Panc1 (cell line): ENCODE results near the gene CSE1L.

Experiments used
- CTCF ChIP-seq: fragments of 450-650 bp; IDR thresholded peaks from 2 replicates; pipeline ENCODE4 v1.5.1; 2017; ENCODE audit warnings: mild to moderate bottlenecking
- POLR2AphosphoS5 ChIP-seq: IDR thresholded peaks from 2 replicates; pipeline ENCODE4 v1.6.1; 2012; ENCODE audit warnings: mild to moderate bottlenecking, low read depth, low read length, moderate library complexity
- SIN3A ChIP-seq: IDR thresholded peaks from 2 replicates; pipeline ENCODE4 v1.6.1; 2012; ENCODE audit warnings: low read depth, mild to moderate bottlenecking, low read length, moderate library complexity, borderline replicate concordance; ENCODE audit not compliant: insufficient read depth
- TF ChIP-seq, protein P1 (sequence below), 2 experiments: IDR thresholded peaks; 2 replicates each; pipeline ENCODE4 v1.6.1; 2011 to 2012; ENCODE audit warnings: low read depth in 2 of 2, control low read depth in 1 of 2, low read length in 1 of 2, mild to moderate bottlenecking in 1 of 2, moderate library complexity in 1 of 2; ENCODE audit not compliant: insufficient read depth in 1 of 2

GRCh38 chr20:49118307-49118706, 72.2 kb downstream of the CSE1L start:
- TF ChIP-seq SIN3A (no peak), CTCF (no peak), POLR2AphosphoS5 (no peak)
- TF ChIP-seq, protein P1, sequence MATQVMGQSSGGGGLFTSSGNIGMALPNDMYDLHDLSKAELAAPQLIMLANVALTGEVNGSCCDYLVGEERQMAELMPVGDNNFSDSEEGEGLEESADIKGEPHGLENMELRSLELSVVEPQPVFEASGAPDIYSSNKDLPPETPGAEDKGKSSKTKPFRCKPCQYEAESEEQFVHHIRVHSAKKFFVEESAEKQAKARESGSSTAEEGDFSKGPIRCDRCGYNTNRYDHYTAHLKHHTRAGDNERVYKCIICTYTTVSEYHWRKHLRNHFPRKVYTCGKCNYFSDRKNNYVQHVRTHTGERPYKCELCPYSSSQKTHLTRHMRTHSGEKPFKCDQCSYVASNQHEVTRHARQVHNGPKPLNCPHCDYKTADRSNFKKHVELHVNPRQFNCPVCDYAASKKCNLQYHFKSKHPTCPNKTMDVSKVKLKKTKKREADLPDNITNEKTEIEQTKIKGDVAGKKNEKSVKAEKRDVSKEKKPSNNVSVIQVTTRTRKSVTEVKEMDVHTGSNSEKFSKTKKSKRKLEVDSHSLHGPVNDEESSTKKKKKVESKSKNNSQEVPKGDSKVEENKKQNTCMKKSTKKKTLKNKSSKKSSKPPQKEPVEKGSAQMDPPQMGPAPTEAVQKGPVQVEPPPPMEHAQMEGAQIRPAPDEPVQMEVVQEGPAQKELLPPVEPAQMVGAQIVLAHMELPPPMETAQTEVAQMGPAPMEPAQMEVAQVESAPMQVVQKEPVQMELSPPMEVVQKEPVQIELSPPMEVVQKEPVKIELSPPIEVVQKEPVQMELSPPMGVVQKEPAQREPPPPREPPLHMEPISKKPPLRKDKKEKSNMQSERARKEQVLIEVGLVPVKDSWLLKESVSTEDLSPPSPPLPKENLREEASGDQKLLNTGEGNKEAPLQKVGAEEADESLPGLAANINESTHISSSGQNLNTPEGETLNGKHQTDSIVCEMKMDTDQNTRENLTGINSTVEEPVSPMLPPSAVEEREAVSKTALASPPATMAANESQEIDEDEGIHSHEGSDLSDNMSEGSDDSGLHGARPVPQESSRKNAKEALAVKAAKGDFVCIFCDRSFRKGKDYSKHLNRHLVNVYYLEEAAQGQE (IDR thresholded peaks at IDR 0.05; ENCODE audit: insufficient read depth in 1 of 2, low read depth in 2 of 2, low read length in 1 of 2): no peak
